OCI-LY7 (cell line): ENCODE measurements around the gene MTFP1. TPM values are rescaled to one million over a fixed set of nuclear protein-coding genes. Genes with fewer than 3 reads are reported as not detected.

Source experiments
- BruUV-seq: library from RNA; stranded (reverse); fragments of 400-500 nt; replicated peaks from 2 replicates; lab custom pipeline; 2021; lab: Mats Ljungman, UMichigan
- CTCF ChIA-PET: fragments of 300-600 bp; sonication (Branson Sonifier 250); formaldehyde crosslinking; loops from one replicate; lab custom pipeline; 2022; ENCODE audit warnings: antibody characterized with exemption; ENCODE audit not compliant: unreplicated experiment; lab: Charles Lee
- POLR2A ChIA-PET: fragments of 300-600 bp; sonication (Branson Sonifier 250); formaldehyde crosslinking; loops from one replicate; lab custom pipeline; 2022; ENCODE audit warnings: antibody characterized with exemption; lab: Charles Lee
- DNase-seq: peaks from one replicate; pipeline ENCODE4 v3.0.0-alpha.2; 2015; ENCODE audit warnings: low spot score
- H2AFZ ChIP-seq: fragments of 200-600 bp; sonication (generic), shearing (Covaris generic); 2 replicates; pipeline ENCODE4 v1.6.1; 2014; ENCODE audit warnings: mild to moderate bottlenecking, antibody characterized with exemption, low read length, moderate library complexity
- H3K27ac ChIP-seq: fragments of 200-600 bp; sonication (generic); 2 replicates; pipeline ENCODE4 v1.5.1; 2014; ENCODE audit warnings: mixed run types, low read depth, mild to moderate bottlenecking, moderate library complexity, low read length, inconsistent platforms; ENCODE audit not compliant: poor library complexity, severe bottlenecking
- H3K36me3 ChIP-seq: fragments of 200-600 bp; sonication (generic); 2 replicates; pipeline ENCODE4 v1.6.1; 2014; ENCODE audit warnings: mild to moderate bottlenecking, antibody characterized with exemption, low read length, moderate library complexity, mixed read lengths; ENCODE audit not compliant: insufficient read depth
- H3K4me1 ChIP-seq: fragments of 200-600 bp; sonication (generic); 2 replicates; pipeline ENCODE4 v1.5.1; 2014; ENCODE audit warnings: mild to moderate bottlenecking, low read length; ENCODE audit not compliant: insufficient read depth, poor library complexity, severe bottlenecking
- H3K4me2 ChIP-seq: fragments of 200-600 bp; sonication (generic); 2 replicates; pipeline ENCODE4 v1.6.1; 2014; ENCODE audit warnings: mild to moderate bottlenecking, low read length
- H3K4me3 ChIP-seq: fragments of 200-600 bp; sonication (generic); 2 replicates; pipeline ENCODE4 v1.5.1; 2014; ENCODE audit warnings: mild to moderate bottlenecking, low read depth, low read length; ENCODE audit not compliant: poor library complexity, severe bottlenecking
- H3K79me2 ChIP-seq: fragments of 200-600 bp; sonication (generic); 2 replicates; pipeline ENCODE4 v1.6.1; 2016; ENCODE audit warnings: low read depth, mild to moderate bottlenecking, low read length, moderate library complexity, mixed read lengths; ENCODE audit not compliant: insufficient read depth
- H3K9me2 ChIP-seq: fragments of 200-600 bp; sonication (generic); 2 replicates; pipeline ENCODE4 v1.6.1; 2016; ENCODE audit warnings: mild to moderate bottlenecking, low read length, mixed read lengths; ENCODE audit not compliant: insufficient read depth
- H3K9me3 ChIP-seq: fragments of 200-600 bp; sonication (generic); 2 replicates; pipeline ENCODE4 v1.6.1; 2014; ENCODE audit warnings: mild to moderate bottlenecking, mixed run types, low read length, mixed read lengths
- H4K20me1 ChIP-seq: fragments of 200-600 bp; sonication (generic); 2 replicates; pipeline ENCODE4 v1.6.1; 2014; ENCODE audit warnings: mild to moderate bottlenecking, antibody characterized with exemption, low read length, moderate library complexity, mixed read lengths; ENCODE audit not compliant: insufficient read depth
- EZH2phosphoT487 ChIP-seq: fragments of 200-600 bp; sonication (generic); IDR thresholded peaks from 2 replicates; pipeline ENCODE4 v1.6.1; 2018; ENCODE audit warnings: low read depth, borderline replicate concordance, mild to moderate bottlenecking, mixed run types, antibody characterized with exemption, low read length, moderate library complexity, mixed read lengths
- intact Hi-C: fragments of 100-400 bp; cut with micrococcal nuclease; formaldehyde crosslinking; loops from one replicate; pipeline ENCODE4 v1.10.0; 2022; ENCODE audit not compliant: unreplicated experiment
- total RNA-seq, 2 experiments: library from RNA; depleted of rRNA in 1 of 2; stranded (reverse); fragments of >200 nt in 1 of 2; shearing (Covaris generic) in 1 of 2; gene quantifications; 2 replicates each; pipeline ENCODE4 v1.2.3, GENCODE V29; 2014 to 2022
- TF ChIP-seq, protein P1 (sequence below): fragments of 200-600 bp; sonication (generic); conservative IDR thresholded peaks from 2 replicates; pipeline ENCODE4 v1.5.1; 2014; ENCODE audit warnings: mild to moderate bottlenecking, antibody characterized with exemption, low read length, moderate library complexity, mixed read lengths

MTFP1 gene
- total RNA-seq, 2 experiments from 2014 or later = 81.9 to 83.2 TPM

DNA sequence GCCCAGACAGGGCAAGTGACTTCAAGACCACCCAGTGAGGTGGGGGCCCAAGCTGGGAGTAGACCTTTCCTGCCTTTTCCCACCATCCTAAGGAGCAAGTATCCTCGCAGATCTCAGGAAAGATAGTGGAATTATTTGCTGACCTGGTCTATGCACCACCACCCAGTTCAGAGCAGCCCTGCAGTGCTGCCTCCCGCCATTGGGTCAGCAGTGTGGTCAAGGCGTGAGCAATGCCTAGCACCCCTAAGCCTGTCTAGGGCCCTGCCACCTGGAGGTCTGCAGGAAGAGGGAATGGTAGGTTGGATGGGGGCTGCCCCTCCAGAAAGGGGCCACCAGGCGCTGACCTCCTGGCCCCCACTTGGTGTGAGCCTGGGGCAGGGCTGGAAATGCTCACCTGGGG is 6.5 kb downstream of the MTFP1 start:
- no peak overlapping the region for H2AFZ ChIP-seq
- H3K36me3 ChIP-seq = peaks cover 45% of the 10 kb centered on the region
- H3K27ac ChIP-seq = no peak overlapping the region
- no peaks in the 10 kb centered on the region for H3K9me3 ChIP-seq
- POLR2A ChIA-PET = interaction anchor here (6.6 kb wide), 1 partner anchor 8 kb away, joined by 48 read pairs; the partner anchor contains the start of gene MTFP1
- peaks cover 4% of the 10 kb centered on the region; the same call in 1 of the 2 replicates for H3K79me2 ChIP-seq
- DNase-seq = no peak
- H3K4me2 ChIP-seq = no peak overlapping the region
- TF ChIP-seq, protein P1, sequence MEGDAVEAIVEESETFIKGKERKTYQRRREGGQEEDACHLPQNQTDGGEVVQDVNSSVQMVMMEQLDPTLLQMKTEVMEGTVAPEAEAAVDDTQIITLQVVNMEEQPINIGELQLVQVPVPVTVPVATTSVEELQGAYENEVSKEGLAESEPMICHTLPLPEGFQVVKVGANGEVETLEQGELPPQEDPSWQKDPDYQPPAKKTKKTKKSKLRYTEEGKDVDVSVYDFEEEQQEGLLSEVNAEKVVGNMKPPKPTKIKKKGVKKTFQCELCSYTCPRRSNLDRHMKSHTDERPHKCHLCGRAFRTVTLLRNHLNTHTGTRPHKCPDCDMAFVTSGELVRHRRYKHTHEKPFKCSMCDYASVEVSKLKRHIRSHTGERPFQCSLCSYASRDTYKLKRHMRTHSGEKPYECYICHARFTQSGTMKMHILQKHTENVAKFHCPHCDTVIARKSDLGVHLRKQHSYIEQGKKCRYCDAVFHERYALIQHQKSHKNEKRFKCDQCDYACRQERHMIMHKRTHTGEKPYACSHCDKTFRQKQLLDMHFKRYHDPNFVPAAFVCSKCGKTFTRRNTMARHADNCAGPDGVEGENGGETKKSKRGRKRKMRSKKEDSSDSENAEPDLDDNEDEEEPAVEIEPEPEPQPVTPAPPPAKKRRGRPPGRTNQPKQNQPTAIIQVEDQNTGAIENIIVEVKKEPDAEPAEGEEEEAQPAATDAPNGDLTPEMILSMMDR = no peak
- TF ChIP-seq EZH2phosphoT487 = no peak
- H3K9me2 ChIP-seq = no peaks in the 10 kb centered on the region
- BruUV-seq = no TSS peak
- H4K20me1 ChIP-seq = no peaks in the 10 kb centered on the region
- peaks cover 25% of the 10 kb centered on the region for H3K4me1 ChIP-seq
- CTCF ChIA-PET = interaction anchor here (0.6 to 1.3 kb wide), 2 partner anchors 8 to 129 kb away, joined by 3 to 5 read pairs; no protein-coding TSS in a partner anchor
- H3K4me3 ChIP-seq = no peak overlapping the region
- intact Hi-C loops = no loop called here

DNA sequence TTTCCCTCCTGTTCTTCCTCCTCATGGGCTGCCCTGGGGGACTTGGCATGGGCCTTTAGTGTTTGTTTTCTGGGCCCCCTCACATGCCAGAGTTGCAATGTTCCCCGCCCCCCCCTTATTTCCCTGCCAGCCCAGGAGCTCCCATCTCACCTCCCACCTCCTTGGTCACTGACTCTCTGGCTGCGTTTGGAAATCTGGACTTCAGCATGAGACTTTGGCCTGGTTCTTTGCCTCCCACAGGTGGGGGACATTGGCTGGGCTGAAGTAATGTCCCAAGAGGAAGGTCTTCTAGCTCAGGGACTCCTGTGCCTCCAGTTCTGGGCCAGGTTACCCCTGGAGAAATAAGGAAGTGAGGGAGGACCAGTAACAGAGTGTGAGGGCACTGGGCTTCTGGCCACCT is 7.0 kb downstream of the MTFP1 start:
- Histone ChIP-seq H3K4me2 (no peak overlapping the region), H3K4me1 (peaks cover 25% of the 10 kb centered on the region), H3K79me2 (no peaks in the 10 kb centered on the region), H4K20me1 (no peaks in the 10 kb centered on the region), H3K27ac (no peak overlapping the region), H3K9me3 (no peaks in the 10 kb centered on the region), H3K4me3 (no peak overlapping the region), H2AFZ (no peak overlapping the region), H3K9me2 (no peaks in the 10 kb centered on the region), H3K36me3 (peaks cover 40% of the 10 kb centered on the region)
- no TSS peak for BruUV-seq
- intact Hi-C loops = no loop called here
- ChIA-PET POLR2A (interaction anchor here (6.6 kb wide), 1 partner anchor 8 kb away, joined by 48 read pairs; the partner anchor contains the start of gene MTFP1), CTCF (interaction anchor here (0.6 to 1.3 kb wide), 2 partner anchors 9 to 130 kb away, joined by 3 to 5 read pairs; no protein-coding TSS in a partner anchor)
- no peak for DNase-seq
- TF ChIP-seq, protein P1 = no peak
- TF ChIP-seq EZH2phosphoT487 = no peak

DNA sequence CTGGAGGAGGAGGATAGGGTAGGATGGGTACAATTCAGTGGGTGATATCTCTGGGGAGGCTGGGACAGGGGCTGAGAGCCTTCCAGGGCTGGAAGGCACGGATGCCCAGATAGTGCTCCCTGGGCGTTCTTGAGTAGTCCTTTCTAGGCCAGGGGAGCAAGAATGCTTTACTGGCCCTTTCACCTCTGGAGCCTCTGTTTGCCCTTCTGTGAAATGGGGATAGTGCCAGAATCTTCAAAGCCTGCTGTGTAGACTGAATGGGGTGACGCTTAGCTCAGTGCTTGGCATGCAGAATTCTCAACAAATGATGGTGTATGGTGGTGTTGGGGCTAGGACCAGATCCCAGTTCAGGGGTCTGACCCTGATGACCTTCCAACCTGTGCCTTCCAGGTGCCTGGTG is 7.7 kb downstream of the MTFP1 start:
- CTCF ChIA-PET = interaction anchor here (1.3 kb wide), 1 partner anchor 9 kb away, joined by 5 read pairs; no protein-coding TSS in a partner anchor
- DNase-seq = no peak
- H3K9me3 ChIP-seq = no peaks in the 10 kb centered on the region
- H3K4me1 ChIP-seq = peaks cover 25% of the 10 kb centered on the region
- H3K4me2 ChIP-seq = no peak overlapping the region
- no peaks in the 10 kb centered on the region for H3K9me2 ChIP-seq
- intact Hi-C loops = no loop called here
- TF ChIP-seq, protein P1 = no peak
- no peak for TF ChIP-seq EZH2phosphoT487
- no TSS peak for BruUV-seq
- peaks cover 33% of the 10 kb centered on the region for H3K36me3 ChIP-seq
- H3K79me2 ChIP-seq = no peaks in the 10 kb centered on the region
- no peaks in the 10 kb centered on the region for H4K20me1 ChIP-seq
- H3K27ac ChIP-seq = no peak overlapping the region
- POLR2A ChIA-PET = interaction anchor here (0.6 to 6.6 kb wide), 2 partner anchors 9 to 25 kb away, joined by 3 to 48 read pairs; partner anchors contain the start of gene MTFP1
- H3K4me3 ChIP-seq = no peak overlapping the region
- H2AFZ ChIP-seq = no peak overlapping the region
